Mesendoderm (in vitro differentiated cells): ENCODE measurements around the gene NSUN2.
A peak's percentile ranks its signal among the peaks of the same experiment; 100 is the strongest.

Experiments used
- DNase-seq: peaks from one replicate; pipeline ENCODE4 v3.0.0; 2013
- H2AK5ac ChIP-seq: 2 replicates; pipeline ENCODE4 v1.6.1; 2013; ENCODE audit warnings: low read length, inconsistent platforms
- H2BK120ac ChIP-seq: 2 replicates; pipeline ENCODE4 v1.6.1; 2013; ENCODE audit warnings: low read depth, mild to moderate bottlenecking, low read length, moderate library complexity, mixed read lengths
- H2BK15ac ChIP-seq: replicated peaks from 2 replicates; pipeline ENCODE4 v1.6.1; 2013; ENCODE audit warnings: low read depth, mild to moderate bottlenecking, moderate library complexity
- H2BK5ac ChIP-seq: 2 replicates; pipeline ENCODE4 v1.6.1; 2013; ENCODE audit warnings: low read length, inconsistent platforms
- H3K18ac ChIP-seq: 2 replicates; pipeline ENCODE4 v1.6.1; 2013; ENCODE audit warnings: mild to moderate bottlenecking, low read length, mixed read lengths
- H3K23ac ChIP-seq: one replicate; pipeline ENCODE4 v1.6.1; 2013; ENCODE audit warnings: low read length
- H3K27ac ChIP-seq: 2 replicates; pipeline ENCODE4 v1.5.1; 2013; ENCODE audit warnings: low read depth, mild to moderate bottlenecking, inconsistent platforms, low read length, moderate library complexity
- H3K27me3 ChIP-seq: 2 replicates; pipeline ENCODE4 v1.6.1; 2013; ENCODE audit warnings: low read length, control low read depth, mild to moderate bottlenecking, inconsistent platforms; ENCODE audit not compliant: insufficient read depth, poor library complexity
- H3K36me3 ChIP-seq: 2 replicates; pipeline ENCODE4 v1.6.1; 2013; ENCODE audit warnings: low read length, inconsistent platforms; ENCODE audit not compliant: control insufficient read depth, insufficient read depth
- H3K4ac ChIP-seq: one replicate; pipeline ENCODE4 v1.6.1; 2013; ENCODE audit warnings: low read depth, mild to moderate bottlenecking, low read length, moderate library complexity
- H3K4me1 ChIP-seq: 2 replicates; pipeline ENCODE4 v1.6.1; 2013; ENCODE audit warnings: low read depth, low read length, inconsistent platforms; ENCODE audit not compliant: control insufficient read depth
- H3K4me2 ChIP-seq: 2 replicates; pipeline ENCODE4 v1.6.1; 2013; ENCODE audit warnings: low read length
- H3K4me3 ChIP-seq: 2 replicates; pipeline ENCODE4 v1.5.1; 2013; ENCODE audit warnings: mild to moderate bottlenecking, low read length
- H3K56ac ChIP-seq: one replicate; pipeline ENCODE4 v1.6.1; 2013; ENCODE audit warnings: low read length
- H3K79me1 ChIP-seq: 2 replicates; pipeline ENCODE4 v1.6.1; 2013; ENCODE audit warnings: low read length, inconsistent platforms
- H3K79me2 ChIP-seq: 2 replicates; pipeline ENCODE4 v1.6.1; 2013; ENCODE audit warnings: mild to moderate bottlenecking, low read length; ENCODE audit not compliant: control insufficient read depth, insufficient read depth
- H3K9ac ChIP-seq: 2 replicates; pipeline ENCODE4 v1.6.1; 2013; ENCODE audit warnings: low read length, inconsistent platforms
- H4K5ac ChIP-seq: one replicate; pipeline ENCODE4 v1.6.1; 2013; ENCODE audit warnings: low read length
- H4K8ac ChIP-seq: one replicate; pipeline ENCODE4 v1.6.1; 2013; ENCODE audit warnings: low read depth, mild to moderate bottlenecking, control low read depth, low read length, moderate library complexity
- WGBS: extraction: QIAGEN DNeasy Blood & Tissue Kit; methylation state at CpG from one replicate; pipeline ENCODE4 v1.1.7; 2013; ENCODE audit warnings: low lambda C conversion rate, missing lambda C conversion rate; ENCODE audit not compliant: insufficient coverage; ENCODE audit errors: extremely low coverage; 5-methylcytosine and 5-hydroxymethylcytosine counted together

NSUN2 gene

DNA sequence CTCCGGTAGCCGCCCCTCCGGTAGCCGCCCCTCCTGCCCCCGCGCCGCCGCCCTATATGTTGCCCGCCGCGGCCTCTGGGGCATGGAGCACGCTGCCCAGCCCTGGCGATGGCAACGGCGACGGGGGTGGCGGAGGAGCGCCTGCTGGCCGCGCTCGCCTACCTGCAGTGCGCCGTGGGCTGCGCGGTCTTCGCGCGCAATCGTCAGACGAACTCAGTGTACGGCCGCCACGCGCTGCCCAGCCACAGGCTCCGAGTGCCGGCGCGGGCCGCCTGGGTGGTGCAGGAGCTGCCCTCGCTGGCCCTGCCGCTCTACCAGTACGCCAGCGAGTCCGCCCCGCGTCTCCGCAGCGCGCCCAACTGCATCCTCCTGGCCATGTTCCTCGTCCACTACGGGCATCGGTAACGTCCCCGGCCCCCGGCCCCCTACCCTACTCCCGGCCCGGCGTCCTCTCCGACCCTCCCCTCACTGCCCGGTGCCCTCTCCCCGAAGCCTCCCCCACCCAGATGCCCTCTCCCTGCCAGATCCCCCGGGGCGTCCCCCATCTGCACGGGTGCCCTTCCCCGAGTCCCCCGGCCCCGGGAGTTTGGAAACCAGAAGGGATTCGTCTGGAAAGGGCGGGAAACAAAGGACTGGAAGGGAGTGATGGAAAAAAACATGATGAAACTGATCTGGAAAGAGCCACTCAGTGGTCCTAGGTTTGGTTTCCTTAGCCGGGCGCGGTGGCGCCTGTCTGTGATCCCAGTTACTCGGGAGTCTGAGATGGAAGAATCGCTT, 813 bp upstream of the NSUN2 start:
- peaks cover 6% of the 10 kb centered on the region for H3K36me3 ChIP-seq
- H4K5ac ChIP-seq: no peak overlapping the region
- DNase-seq: peak; percentile 51
- H2AK5ac ChIP-seq: no peak overlapping the region
- peak overlapping the region; percentile 84 for H3K9ac ChIP-seq
- H3K4me3 ChIP-seq: peak overlapping the region; percentile 79
- no peak overlapping the region for H2BK5ac ChIP-seq
- peak overlapping the region; percentile 28 for H3K4ac ChIP-seq
- no peak overlapping the region for H3K27ac ChIP-seq
- H3K4me1 ChIP-seq: peaks cover 4% of the 10 kb centered on the region
- no peaks in the 10 kb centered on the region for H3K27me3 ChIP-seq
- H3K79me1 ChIP-seq: peaks cover 31% of the 10 kb centered on the region
- no peak overlapping the region for H3K23ac ChIP-seq
- H3K18ac ChIP-seq: peak overlapping the region; percentile 91
- peak overlapping the region; percentile 91 for H3K56ac ChIP-seq
- H4K8ac ChIP-seq: no peak overlapping the region
- WGBS: no CpG with 5 or more reads among the region's 75 CpGs
- H2BK120ac ChIP-seq: no peak overlapping the region
- peaks cover 56% of the 10 kb centered on the region for H3K79me2 ChIP-seq
- H2BK15ac ChIP-seq: no peak overlapping the region
- H3K4me2 ChIP-seq: peak overlapping the region; percentile 75

DNA sequence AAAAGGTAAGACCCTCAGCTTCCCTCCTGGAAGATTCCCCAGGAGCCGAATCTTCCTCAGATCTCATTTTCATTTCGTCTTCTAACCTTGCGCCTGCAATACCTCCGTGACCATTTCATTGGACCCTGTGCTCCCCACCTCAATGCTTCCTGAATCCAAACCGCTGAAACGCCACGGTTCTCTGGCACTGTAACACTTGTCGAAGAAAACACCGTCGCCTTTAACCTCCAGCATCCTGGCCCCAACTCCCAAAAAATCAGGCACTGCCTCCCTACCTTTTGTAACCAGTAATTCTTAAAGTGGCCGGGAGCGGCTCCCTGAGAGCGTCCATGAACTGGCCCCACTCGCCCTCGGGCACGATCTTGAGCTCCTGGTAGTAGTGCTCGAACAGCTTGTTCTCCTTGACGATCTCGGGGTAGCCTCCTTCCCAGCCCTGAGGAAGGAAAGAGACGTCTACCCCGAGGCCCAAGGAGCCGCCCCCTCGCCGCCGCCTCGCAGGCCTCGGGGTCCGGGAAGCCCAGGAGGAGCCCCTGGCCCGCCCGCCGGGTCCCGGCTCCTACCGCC, 438 bp downstream of the NSUN2 start:
- Histone ChIP-seq H3K27me3 (no peaks in the 10 kb centered on the region), H4K5ac (no peak overlapping the region), H3K4me3 (peak overlapping the region; percentile 100), H3K79me1 (peaks cover 29% of the 10 kb centered on the region), H3K23ac (peak overlapping the region; percentile 89), H2AK5ac (peak overlapping the region; percentile 74), H2BK120ac (no peak overlapping the region), H3K4me2 (peak overlapping the region; percentile 98), H2BK5ac (no peak overlapping the region), H3K79me2 (peaks cover 58% of the 10 kb centered on the region), H3K36me3 (peaks cover 6% of the 10 kb centered on the region), H3K4ac (peak overlapping the region; percentile 74), H3K9ac (peak overlapping the region; percentile 98), H3K18ac (peak overlapping the region; percentile 62), H3K27ac (peak overlapping the region; percentile 81), H3K4me1 (peaks cover 4% of the 10 kb centered on the region), H3K56ac (peak overlapping the region; percentile 96), H2BK15ac (no peak overlapping the region), H4K8ac (peak overlapping the region; percentile 91)
- peak; percentile 64 for DNase-seq
- WGBS: no CpG with 5 or more reads among the region's 33 CpGs

DNA sequence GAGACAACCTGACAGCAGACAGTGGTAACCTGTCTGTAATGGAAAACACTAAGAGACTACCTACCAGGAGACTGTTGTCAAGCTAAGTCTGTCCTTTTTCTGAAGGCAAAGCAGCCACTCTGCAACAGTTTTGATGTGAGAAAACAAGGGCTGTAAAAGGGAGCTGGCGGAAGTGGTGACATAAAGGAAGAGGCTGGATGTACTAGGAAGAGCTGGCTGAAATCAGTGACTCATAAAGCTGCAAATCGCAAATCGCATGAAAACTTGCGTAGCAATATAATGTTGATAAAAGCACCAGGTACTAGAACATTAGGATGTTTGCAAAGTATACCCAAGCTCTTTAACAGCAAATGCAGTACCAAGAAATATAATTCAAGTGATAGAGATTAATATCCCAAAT, 1.4 kb downstream of the NSUN2 start:
- Histone ChIP-seq H3K56ac (peak overlapping the region; percentile 22), H3K79me2 (peaks cover 55% of the 10 kb centered on the region), H3K23ac (no peak overlapping the region), H2BK5ac (no peak overlapping the region), H3K4me3 (no peak overlapping the region), H4K8ac (no peak overlapping the region), H3K27ac (no peak overlapping the region), H3K4ac (no peak overlapping the region), H3K79me1 (peaks cover 24% of the 10 kb centered on the region), H2BK15ac (no peak overlapping the region), H3K36me3 (peaks cover 9% of the 10 kb centered on the region), H3K4me1 (peaks cover 4% of the 10 kb centered on the region), H2AK5ac (no peak overlapping the region), H3K18ac (no peak overlapping the region), H3K27me3 (no peaks in the 10 kb centered on the region), H3K4me2 (peak overlapping the region; percentile 48), H4K5ac (no peak overlapping the region), H3K9ac (peak overlapping the region; percentile 44), H2BK120ac (no peak overlapping the region)
- no CpG with 5 or more reads among the region's 4 CpGs for WGBS
- no peak for DNase-seq

DNA sequence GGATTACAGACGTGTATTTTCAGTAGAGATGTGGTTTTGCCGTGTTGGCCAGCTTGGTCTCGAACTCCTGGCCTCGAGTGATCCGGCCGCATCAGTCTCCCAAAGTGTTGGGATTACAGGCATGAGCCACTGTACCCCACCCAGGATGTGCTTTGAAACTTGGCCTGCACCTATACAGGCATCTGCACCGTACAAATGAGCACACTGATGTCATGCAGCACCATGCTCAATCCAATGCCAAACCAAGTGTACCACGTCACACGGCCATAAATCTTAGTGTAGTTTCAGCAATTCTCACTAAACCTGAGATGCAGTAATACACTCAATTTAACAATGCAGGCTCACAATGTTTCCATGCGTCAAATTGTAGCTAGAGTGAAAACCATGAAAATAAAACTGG, 6.3 kb downstream of the NSUN2 start:
- H3K27ac ChIP-seq: no peak overlapping the region
- H3K4me3 ChIP-seq: no peak overlapping the region
- H4K5ac ChIP-seq: no peak overlapping the region
- peaks cover 28% of the 10 kb centered on the region for H3K79me1 ChIP-seq
- H2AK5ac ChIP-seq: no peak overlapping the region
- H3K27me3 ChIP-seq: no peaks in the 10 kb centered on the region
- WGBS: no CpG with 5 or more reads among the region's 10 CpGs
- H3K79me2 ChIP-seq: peaks cover 53% of the 10 kb centered on the region
- H2BK5ac ChIP-seq: no peak overlapping the region
- no peak overlapping the region for H3K23ac ChIP-seq
- H3K4me2 ChIP-seq: no peak overlapping the region
- H3K4ac ChIP-seq: no peak overlapping the region
- no peak for DNase-seq
- no peak overlapping the region for H4K8ac ChIP-seq
- H3K56ac ChIP-seq: no peak overlapping the region
- peaks cover 4% of the 10 kb centered on the region for H3K4me1 ChIP-seq
- no peak overlapping the region for H3K18ac ChIP-seq
- H3K36me3 ChIP-seq: peaks cover 23% of the 10 kb centered on the region
- no peak overlapping the region for H3K9ac ChIP-seq
- no peak overlapping the region for H2BK120ac ChIP-seq
- H2BK15ac ChIP-seq: no peak overlapping the region

DNA sequence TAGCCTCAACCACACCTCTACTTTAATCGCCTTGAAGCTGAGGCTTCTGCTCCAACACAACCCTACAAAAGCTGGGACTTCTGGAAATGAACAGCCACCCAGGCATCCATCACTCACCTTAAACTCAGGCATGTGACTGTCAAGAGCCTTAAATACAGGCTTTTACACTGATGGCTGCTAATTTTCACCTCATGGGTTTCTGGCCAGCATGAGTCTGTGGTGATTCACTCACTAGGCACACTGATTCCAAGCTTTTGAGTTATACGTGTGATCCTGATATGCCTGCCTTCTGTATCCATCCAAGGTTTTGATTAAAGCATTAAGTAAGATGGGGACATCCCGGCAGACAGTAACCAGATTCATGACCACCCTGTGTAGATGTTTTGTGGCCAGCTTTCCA, 8.9 kb downstream of the NSUN2 start:
- H3K4me2 ChIP-seq: no peak overlapping the region
- H3K27me3 ChIP-seq: no peaks in the 10 kb centered on the region
- H3K4ac ChIP-seq: no peak overlapping the region
- no peak for DNase-seq
- no peak overlapping the region for H2BK5ac ChIP-seq
- no peak overlapping the region for H3K23ac ChIP-seq
- H2BK120ac ChIP-seq: no peak overlapping the region
- H3K79me2 ChIP-seq: peaks cover 27% of the 10 kb centered on the region
- no peak overlapping the region for H4K8ac ChIP-seq
- no peak overlapping the region for H3K9ac ChIP-seq
- H3K18ac ChIP-seq: no peak overlapping the region
- peaks cover 25% of the 10 kb centered on the region for H3K36me3 ChIP-seq
- WGBS: no CpG with 5 or more reads among the region's 3 CpGs
- H2BK15ac ChIP-seq: no peak overlapping the region
- H3K27ac ChIP-seq: no peak overlapping the region
- no peaks in the 10 kb centered on the region for H3K4me1 ChIP-seq
- H3K79me1 ChIP-seq: peaks cover 26% of the 10 kb centered on the region
- H4K5ac ChIP-seq: no peak overlapping the region
- no peak overlapping the region for H3K4me3 ChIP-seq
- H3K56ac ChIP-seq: no peak overlapping the region
- no peak overlapping the region for H2AK5ac ChIP-seq
